ENCODE measurements around the gene MKKS. TPM values are rescaled to one million over a fixed set of nuclear protein-coding genes. Genes with fewer than 3 reads are reported as not detected.

The MKKS gene
- total RNA-seq, 2 donors from 2014 or later = 11.4 to 13.0 TPM

DNA sequence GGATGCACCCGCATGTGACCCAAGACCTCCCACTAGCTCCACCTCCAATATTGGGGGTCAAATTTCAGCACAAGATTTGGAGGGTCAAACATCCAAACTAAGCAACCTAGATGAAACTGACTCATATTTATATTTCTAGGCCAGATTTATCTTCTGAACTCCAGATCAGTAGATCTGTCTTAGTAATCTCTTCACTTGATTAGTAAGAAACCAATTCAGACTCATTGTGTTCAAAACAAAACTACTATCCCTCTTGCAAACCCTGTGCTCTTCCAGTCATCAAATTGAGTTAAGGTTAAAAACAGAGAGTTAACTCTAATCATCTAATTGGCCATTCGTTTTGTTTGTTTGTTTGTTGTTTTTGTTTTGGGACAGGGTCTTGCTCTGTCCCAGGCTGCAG, 43.3 kb downstream of the MKKS start:
- Histone ChIP-seq H3K4me3 (no peak overlapping the region), H3K27me3 (replicated peaks; ENCODE audit: insufficient read depth) (no peaks in the 10 kb centered on the region), H3K9me3 (no peaks in the 10 kb centered on the region), H3K36me3 (no peaks in the 10 kb centered on the region), H3K4me1 (ENCODE audit: control insufficient read depth in 1 of 2, low read depth in 2 of 2) (no peaks in the 10 kb centered on the region), H3K27ac (no peak overlapping the region)
- TF ChIP-seq, protein P1, sequence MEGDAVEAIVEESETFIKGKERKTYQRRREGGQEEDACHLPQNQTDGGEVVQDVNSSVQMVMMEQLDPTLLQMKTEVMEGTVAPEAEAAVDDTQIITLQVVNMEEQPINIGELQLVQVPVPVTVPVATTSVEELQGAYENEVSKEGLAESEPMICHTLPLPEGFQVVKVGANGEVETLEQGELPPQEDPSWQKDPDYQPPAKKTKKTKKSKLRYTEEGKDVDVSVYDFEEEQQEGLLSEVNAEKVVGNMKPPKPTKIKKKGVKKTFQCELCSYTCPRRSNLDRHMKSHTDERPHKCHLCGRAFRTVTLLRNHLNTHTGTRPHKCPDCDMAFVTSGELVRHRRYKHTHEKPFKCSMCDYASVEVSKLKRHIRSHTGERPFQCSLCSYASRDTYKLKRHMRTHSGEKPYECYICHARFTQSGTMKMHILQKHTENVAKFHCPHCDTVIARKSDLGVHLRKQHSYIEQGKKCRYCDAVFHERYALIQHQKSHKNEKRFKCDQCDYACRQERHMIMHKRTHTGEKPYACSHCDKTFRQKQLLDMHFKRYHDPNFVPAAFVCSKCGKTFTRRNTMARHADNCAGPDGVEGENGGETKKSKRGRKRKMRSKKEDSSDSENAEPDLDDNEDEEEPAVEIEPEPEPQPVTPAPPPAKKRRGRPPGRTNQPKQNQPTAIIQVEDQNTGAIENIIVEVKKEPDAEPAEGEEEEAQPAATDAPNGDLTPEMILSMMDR (IDR thresholded peaks at IDR 0.05) = no peak
- DNase-seq (ENCODE audit: low spot score) (no peak), ATAC-seq (ENCODE audit: insufficient number of reproducible peaks, low FRiP score, low read depth) (no peak)

DNA sequence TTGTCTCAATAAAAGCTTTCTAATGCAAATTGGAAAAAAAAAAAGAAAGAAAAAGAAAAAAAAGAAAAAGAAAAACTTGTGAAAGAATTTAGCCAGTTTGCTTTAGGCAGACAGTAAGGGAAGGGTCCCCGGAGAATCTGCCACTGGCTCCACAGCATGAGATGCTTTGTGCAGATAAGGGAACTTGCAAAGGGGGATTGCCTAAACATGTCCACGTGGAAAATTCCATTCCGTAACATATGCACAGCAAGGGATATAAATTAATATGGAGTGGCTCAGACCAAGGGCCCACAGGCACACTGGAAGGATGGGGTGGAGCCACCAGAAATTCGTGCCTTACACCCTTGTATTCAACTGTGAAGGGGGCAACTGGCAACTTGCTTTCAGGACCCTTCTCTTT, 45.4 kb downstream of the MKKS start:
- no peak for DNase-seq (ENCODE audit: low spot score)
- H3K4me1 ChIP-seq (ENCODE audit: control insufficient read depth in 1 of 2, low read depth in 2 of 2) = no peaks in the 10 kb centered on the region
- H3K4me3 ChIP-seq = no peak overlapping the region
- H3K9me3 ChIP-seq = no peaks in the 10 kb centered on the region
- no peak overlapping the region for H3K27ac ChIP-seq
- TF ChIP-seq, protein P1 (IDR thresholded peaks at IDR 0.05) = no peak
- H3K27me3 ChIP-seq (replicated peaks; ENCODE audit: insufficient read depth) = no peaks in the 10 kb centered on the region
- no peak for ATAC-seq (ENCODE audit: insufficient number of reproducible peaks, low FRiP score, low read depth)
- no peaks in the 10 kb centered on the region for H3K36me3 ChIP-seq

DNA sequence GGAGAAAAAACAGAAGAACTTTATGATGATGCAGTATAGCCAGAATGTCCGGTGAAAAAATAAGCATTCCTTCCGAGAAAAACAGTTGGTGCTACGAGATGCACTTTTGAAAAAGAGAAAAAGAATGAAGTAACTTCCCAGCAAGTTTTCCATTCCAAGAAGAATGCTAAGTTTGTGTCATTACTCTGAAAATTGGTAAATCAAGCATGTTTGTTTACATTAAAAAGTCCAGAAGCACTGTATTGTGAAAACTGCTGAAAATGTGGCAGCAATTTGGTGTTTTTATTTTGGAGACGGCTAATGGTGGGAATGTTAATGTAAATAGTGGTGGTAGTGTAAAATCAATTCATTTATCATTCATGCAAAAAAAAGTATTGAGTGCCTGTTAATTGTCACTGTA, 46.3 kb downstream of the MKKS start:
- no peaks in the 10 kb centered on the region for H3K9me3 ChIP-seq
- TF ChIP-seq, protein P1 (IDR thresholded peaks at IDR 0.05) = no peak
- no peaks in the 10 kb centered on the region for H3K27me3 ChIP-seq (replicated peaks; ENCODE audit: insufficient read depth)
- no peak overlapping the region for H3K27ac ChIP-seq
- H3K4me1 ChIP-seq (ENCODE audit: control insufficient read depth in 1 of 2, low read depth in 2 of 2) = no peaks in the 10 kb centered on the region
- H3K36me3 ChIP-seq = no peaks in the 10 kb centered on the region
- no peak for ATAC-seq (ENCODE audit: insufficient number of reproducible peaks, low FRiP score, low read depth)
- DNase-seq (ENCODE audit: low spot score) = no peak
- H3K4me3 ChIP-seq = no peak overlapping the region

DNA sequence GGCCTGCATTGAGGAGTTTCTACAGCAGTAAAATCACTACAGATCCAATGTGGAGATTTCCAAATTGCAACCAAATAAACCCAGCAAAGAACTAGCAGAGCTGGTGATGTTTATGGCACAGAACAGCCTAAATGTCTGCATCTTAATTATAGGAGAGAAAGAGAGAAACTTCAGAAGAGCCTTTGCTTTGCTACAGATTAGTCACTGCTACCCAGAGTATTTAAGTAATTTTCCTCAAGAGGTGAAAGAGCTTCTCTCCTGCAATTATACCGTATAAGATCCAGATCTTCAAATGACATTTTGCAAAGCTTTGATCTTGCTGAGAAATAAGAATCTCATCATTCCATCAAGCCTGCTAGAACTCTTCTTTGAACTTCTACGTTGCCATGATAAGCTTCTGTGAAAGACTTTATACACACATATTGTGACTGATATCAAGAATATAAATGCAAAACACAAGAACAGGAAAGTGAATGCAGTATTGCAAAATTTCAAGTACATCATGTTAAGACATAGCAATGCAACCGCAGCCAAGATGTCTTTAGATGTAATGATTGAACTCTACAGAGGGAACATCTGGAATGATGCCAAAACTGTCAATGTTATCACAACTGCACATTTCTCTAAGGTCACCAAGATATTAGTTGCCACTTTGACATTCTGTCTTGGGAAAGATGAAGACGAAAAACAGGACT, 48.0 kb downstream of the MKKS start:
- DNase-seq (ENCODE audit: low spot score) = no peak
- no peaks in the 10 kb centered on the region for H3K9me3 ChIP-seq
- H3K4me3 ChIP-seq = no peak overlapping the region
- no peaks in the 10 kb centered on the region for H3K36me3 ChIP-seq
- H3K27me3 ChIP-seq (replicated peaks; ENCODE audit: insufficient read depth) = no peaks in the 10 kb centered on the region
- H3K4me1 ChIP-seq (ENCODE audit: control insufficient read depth in 1 of 2, low read depth in 2 of 2) = no peaks in the 10 kb centered on the region
- no peak for ATAC-seq (ENCODE audit: insufficient number of reproducible peaks, low FRiP score, low read depth)
- TF ChIP-seq, protein P1 (IDR thresholded peaks at IDR 0.05) = no peak
- no peak overlapping the region for H3K27ac ChIP-seq

DNA sequence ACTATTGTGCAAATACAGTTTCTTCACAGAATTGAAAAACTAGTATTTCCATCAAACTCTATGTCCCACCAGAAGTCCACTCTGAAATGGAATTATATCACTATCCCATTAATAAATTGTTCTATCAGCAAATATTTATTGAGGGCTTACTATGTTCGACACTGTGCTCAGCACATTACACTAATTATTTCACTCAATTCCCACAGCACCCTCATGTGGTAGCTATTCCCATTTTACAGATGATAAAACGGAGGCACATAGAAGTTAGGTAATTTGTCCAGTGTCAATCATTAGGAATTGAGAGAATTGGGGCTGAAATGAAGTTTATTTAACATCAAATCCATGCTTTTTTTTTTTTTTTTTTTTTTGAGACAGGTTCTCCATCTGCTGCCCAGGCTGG, 52.5 kb downstream of the MKKS start:
- H3K4me3 ChIP-seq = no peak overlapping the region
- no peak for DNase-seq (ENCODE audit: low spot score)
- TF ChIP-seq, protein P1 (IDR thresholded peaks at IDR 0.05) = no peak
- H3K27ac ChIP-seq = no peak overlapping the region
- H3K36me3 ChIP-seq = no peaks in the 10 kb centered on the region
- H3K9me3 ChIP-seq = no peaks in the 10 kb centered on the region
- no peaks in the 10 kb centered on the region for H3K4me1 ChIP-seq (ENCODE audit: control insufficient read depth in 1 of 2, low read depth in 2 of 2)
- no peaks in the 10 kb centered on the region for H3K27me3 ChIP-seq (replicated peaks; ENCODE audit: insufficient read depth)
- no peak for ATAC-seq (ENCODE audit: insufficient number of reproducible peaks, low FRiP score, low read depth)

Measured in thoracic aorta (tissue), 2 donors.